BLaER1 (cell line): ENCODE data around the gene FANCG.

Source experiments
- H3K27ac ChIP-seq: shearing (Covaris generic); formaldehyde crosslinking; 2 replicates; pipeline ENCODE4 v1.8.1; 2022
- H3K27me3 ChIP-seq: shearing (Covaris generic); formaldehyde crosslinking; 2 replicates; pipeline ENCODE4 v1.8.1; 2022
- H3K36me3 ChIP-seq: shearing (Covaris generic); formaldehyde crosslinking; 2 replicates; pipeline ENCODE4 v1.8.1; 2022
- H3K4me1 ChIP-seq: shearing (Covaris generic); formaldehyde crosslinking; 2 replicates; pipeline ENCODE4 v1.8.1; 2022
- H3K4me2 ChIP-seq: shearing (Covaris generic); formaldehyde crosslinking; 2 replicates; pipeline ENCODE4 v1.8.1; 2022
- H3K4me3 ChIP-seq: shearing (Covaris generic); formaldehyde crosslinking; 2 replicates; pipeline ENCODE4 v1.8.1; 2022
- H3K9ac ChIP-seq: shearing (Covaris generic); formaldehyde crosslinking; 2 replicates; pipeline ENCODE4 v1.8.1; 2022
- H3K9me3 ChIP-seq: shearing (Covaris generic); formaldehyde crosslinking; 2 replicates; pipeline ENCODE4 v1.8.1; 2022
- H4K20me1 ChIP-seq: shearing (Covaris generic); formaldehyde crosslinking; 2 replicates; pipeline ENCODE4 v1.8.1; 2022
- Cebpa-rat ChIP-seq: shearing (Covaris generic); IDR thresholded peaks from 2 replicates; pipeline ENCODE4 v1.8.1; 2022

Gene FANCG

DNA sequence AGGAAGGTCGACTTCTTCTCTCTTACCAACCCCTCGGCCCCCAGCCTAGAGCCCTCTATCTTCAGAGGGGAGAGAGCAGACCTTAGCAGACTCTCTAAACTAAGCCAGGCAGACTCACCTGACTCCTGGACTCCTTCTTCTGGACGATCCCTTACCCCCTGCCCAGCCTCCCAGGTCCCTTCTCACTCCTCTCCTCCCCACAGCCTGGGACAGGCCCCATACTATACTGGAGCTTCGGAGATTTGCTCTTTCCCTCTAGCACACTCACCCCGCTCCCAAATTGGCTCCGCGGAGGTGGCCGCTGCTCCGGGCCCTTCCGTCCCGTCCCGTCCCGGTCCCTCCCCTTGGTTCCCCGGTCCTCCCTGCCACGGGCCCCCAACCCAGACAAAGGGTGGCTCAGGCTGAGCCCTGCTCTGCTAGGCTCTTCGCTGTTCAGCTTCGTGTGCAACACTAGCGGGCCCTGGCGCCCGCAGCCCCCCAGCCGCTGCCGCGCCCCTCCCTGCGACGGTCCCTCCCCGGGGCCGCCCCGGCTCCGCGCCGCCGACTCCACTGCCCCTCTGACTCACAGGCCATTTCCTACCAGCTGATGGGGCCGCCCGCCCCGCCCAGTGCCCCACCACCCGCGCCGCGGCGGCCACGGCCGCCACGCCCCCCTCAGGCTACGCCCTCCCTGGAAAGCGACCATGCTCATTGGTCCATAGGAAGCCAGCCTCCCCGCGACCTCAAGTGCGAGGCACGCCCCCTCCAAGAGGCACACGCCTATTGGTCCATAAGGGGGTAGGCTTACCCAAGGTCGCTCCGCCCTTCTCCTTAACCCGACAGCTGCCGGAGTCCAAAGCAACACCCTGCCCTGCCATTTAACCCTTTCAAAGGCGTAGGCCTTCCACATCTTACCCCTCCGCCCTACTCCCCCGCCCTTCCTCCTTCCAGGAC, 31.5 kb upstream of the FANCG start:
- Histone ChIP-seq H3K9me3 (no peaks in the 10 kb centered on the region), H3K4me2 (peak overlapping the region; percentile 98), H4K20me1 (peaks cover 49% of the 10 kb centered on the region), H3K36me3 (peaks cover 25% of the 10 kb centered on the region), H3K9ac (peak overlapping the region; percentile 80), H3K27me3 (no peaks in the 10 kb centered on the region), H3K4me3 (peak overlapping the region; percentile 74), H3K4me1 (peaks cover 47% of the 10 kb centered on the region), H3K27ac (peak overlapping the region; percentile 70)
- no peak for TF ChIP-seq Cebpa-rat

DNA sequence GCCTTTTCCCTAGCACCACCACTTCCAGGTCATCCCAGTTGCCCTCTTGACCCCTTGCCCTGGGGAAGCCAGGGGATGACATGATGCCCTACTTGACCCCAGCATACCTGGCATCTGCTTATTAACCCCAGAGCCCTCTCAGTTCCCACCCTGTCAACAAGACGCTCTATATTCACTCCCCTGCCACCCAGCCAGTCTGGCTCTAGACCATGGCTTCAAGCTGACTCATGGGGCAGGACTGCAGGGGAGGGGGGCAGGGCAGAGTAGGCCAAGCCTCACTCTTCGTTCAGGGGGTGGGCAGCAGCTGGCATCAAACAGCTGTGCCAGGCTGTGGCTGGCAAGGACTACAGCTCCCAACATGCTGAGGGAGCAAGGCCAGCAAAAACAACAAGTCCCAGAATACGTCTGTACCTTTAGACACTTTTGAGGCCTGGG, 30.6 kb upstream of the FANCG start:
- H3K27me3 ChIP-seq = no peaks in the 10 kb centered on the region
- H3K27ac ChIP-seq = no peak overlapping the region
- peaks cover 49% of the 10 kb centered on the region for H4K20me1 ChIP-seq
- peaks cover 47% of the 10 kb centered on the region for H3K4me1 ChIP-seq
- TF ChIP-seq Cebpa-rat = no peak
- peak overlapping the region; percentile 98 for H3K4me2 ChIP-seq
- H3K9ac ChIP-seq = peak overlapping the region; percentile 80
- no peaks in the 10 kb centered on the region for H3K9me3 ChIP-seq
- H3K36me3 ChIP-seq = peaks cover 34% of the 10 kb centered on the region
- H3K4me3 ChIP-seq = no peak overlapping the region

DNA sequence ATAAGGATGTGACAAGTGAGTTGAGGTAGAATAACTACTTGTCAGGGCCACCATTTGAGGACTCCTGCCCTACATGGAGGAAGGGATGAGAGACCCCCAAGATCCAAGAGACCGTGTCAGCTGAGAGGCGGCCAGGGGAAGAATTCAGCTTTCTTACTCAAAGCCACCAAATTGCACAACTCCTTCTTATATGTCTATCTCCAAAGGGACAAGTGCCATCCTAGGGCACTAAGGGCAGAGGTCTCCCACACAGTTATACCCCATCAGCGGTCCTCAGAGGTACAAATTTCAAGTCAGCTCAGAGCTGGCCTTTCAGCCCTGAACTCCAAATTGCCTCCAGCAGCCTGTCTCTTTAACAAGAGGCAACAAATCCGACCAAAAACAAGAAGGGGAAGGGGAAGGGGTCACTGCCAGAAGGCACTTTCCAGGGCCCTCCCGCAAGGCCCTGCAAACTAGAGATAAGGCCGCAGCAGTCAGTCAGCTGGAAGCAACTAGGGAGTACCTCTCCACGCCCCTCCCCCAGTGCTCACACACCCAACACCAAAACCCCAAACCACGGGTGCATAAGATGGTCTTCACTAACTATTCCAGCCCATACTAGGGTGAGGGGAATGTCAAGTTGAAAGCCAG, 29.3 kb upstream of the FANCG start:
- peaks cover 49% of the 10 kb centered on the region for H3K4me1 ChIP-seq
- no peaks in the 10 kb centered on the region for H3K9me3 ChIP-seq
- H3K27ac ChIP-seq = no peak overlapping the region
- H3K4me3 ChIP-seq = no peak overlapping the region
- H4K20me1 ChIP-seq = peaks cover 49% of the 10 kb centered on the region
- no peak for TF ChIP-seq Cebpa-rat
- H3K27me3 ChIP-seq = no peaks in the 10 kb centered on the region
- peak overlapping the region; percentile 80; the same call in 1 of the 2 replicates for H3K9ac ChIP-seq
- peak overlapping the region; percentile 98 for H3K4me2 ChIP-seq
- peaks cover 47% of the 10 kb centered on the region for H3K36me3 ChIP-seq

DNA sequence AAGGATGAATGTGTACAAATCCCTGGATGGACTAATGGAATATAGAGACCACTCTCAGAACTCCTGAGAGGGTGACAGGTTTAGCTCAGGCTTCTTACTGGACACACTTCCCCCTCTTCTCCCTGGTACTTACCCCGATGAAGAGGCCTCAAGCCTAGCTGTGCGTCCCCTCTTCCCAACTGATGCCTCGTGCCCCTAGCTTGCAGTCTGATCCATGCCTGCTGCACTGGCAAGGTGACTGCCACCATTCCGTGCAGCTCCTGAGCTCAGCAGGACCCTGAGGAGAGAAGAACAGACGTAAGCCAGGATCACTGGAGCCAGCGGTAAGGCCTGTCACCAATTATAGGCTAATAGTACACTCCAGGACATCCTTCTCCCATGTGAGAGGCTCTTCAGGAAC, 28.7 kb upstream of the FANCG start:
- Histone ChIP-seq H3K27me3 (no peaks in the 10 kb centered on the region), H3K9me3 (no peaks in the 10 kb centered on the region), H3K36me3 (peaks cover 47% of the 10 kb centered on the region), H3K4me2 (no peak overlapping the region), H3K27ac (no peak overlapping the region), H3K9ac (peak overlapping the region; percentile 22; the same call in 1 of the 2 replicates), H3K4me3 (no peak overlapping the region), H3K4me1 (peaks cover 50% of the 10 kb centered on the region), H4K20me1 (peaks cover 49% of the 10 kb centered on the region)
- no peak for TF ChIP-seq Cebpa-rat

DNA sequence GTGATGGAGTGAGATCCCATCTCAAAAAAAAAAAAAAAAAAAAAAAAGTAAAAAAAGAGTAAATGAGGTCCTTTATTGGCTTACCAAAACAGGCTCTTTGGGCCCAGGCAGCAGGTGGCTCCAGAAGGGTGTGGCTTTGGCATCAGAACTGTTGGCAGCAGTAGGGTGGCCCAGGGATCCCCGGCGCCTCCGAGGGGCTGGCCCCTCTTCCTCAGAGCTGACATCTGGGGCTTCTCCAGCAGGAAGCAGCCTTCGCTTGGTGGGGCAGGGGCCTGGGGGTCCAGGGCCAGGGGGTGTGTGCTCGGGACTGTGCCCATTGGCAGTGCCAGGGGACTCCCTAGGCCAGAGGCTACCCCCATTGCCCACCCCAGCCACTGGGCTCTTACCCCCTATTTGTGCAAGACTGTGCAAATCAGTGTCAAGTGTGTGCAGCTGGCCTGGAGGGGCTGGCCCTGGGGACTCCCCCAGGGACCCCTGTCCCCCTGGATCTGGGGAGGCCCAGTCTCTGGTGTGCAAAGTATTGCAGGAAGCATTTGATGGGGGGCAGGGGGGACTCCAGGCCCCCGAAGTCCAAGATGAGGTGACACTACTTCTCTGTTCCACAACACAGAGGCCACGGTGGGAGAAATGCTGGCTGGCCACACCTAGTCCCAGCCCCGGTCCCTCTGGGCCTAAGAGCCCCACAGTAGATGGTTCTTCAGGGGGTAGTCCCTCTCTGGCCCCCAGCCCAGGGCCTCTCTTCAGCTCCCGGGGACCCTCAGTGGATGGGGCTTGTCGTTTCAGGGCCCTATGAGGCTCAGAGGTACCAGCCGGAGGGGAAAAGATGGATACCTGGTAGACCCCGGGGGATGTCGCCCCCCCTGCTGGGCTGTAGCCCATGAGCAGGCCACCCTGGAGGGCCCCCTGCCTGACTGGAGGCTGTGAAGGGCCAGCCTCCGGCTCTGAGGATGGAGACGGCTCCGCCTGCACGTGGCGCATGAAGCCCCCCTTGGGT, 27.9 kb upstream of the FANCG start:
- no peak overlapping the region for H3K4me2 ChIP-seq
- H4K20me1 ChIP-seq = peaks cover 42% of the 10 kb centered on the region
- H3K36me3 ChIP-seq = peaks cover 47% of the 10 kb centered on the region
- H3K9ac ChIP-seq = peak overlapping the region; percentile 22; the same call in 1 of the 2 replicates
- H3K9me3 ChIP-seq = no peaks in the 10 kb centered on the region
- no peak for TF ChIP-seq Cebpa-rat
- peaks cover 45% of the 10 kb centered on the region for H3K4me1 ChIP-seq
- no peaks in the 10 kb centered on the region for H3K27me3 ChIP-seq
- H3K27ac ChIP-seq = no peak overlapping the region
- no peak overlapping the region for H3K4me3 ChIP-seq

DNA sequence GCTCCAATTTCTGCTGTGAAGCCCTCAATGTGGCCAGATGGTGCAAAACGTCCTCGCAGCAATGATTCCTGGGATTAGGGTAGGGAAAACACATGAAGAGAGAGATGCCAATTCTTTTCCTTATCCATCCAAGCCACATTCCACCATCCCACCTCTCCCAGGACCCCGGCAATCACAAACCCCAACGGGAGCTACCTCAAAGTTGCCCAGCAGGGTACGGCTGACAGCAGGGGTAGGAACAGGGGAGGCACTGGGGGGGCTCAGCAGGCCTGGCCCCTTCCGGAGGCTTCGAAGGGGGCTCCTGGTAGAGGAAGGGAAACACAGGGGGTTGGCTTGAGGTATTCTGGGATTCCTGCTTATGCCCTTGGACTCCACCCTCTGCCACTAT, 26.6 kb upstream of the FANCG start:
- H3K36me3 ChIP-seq = peaks cover 54% of the 10 kb centered on the region

DNA sequence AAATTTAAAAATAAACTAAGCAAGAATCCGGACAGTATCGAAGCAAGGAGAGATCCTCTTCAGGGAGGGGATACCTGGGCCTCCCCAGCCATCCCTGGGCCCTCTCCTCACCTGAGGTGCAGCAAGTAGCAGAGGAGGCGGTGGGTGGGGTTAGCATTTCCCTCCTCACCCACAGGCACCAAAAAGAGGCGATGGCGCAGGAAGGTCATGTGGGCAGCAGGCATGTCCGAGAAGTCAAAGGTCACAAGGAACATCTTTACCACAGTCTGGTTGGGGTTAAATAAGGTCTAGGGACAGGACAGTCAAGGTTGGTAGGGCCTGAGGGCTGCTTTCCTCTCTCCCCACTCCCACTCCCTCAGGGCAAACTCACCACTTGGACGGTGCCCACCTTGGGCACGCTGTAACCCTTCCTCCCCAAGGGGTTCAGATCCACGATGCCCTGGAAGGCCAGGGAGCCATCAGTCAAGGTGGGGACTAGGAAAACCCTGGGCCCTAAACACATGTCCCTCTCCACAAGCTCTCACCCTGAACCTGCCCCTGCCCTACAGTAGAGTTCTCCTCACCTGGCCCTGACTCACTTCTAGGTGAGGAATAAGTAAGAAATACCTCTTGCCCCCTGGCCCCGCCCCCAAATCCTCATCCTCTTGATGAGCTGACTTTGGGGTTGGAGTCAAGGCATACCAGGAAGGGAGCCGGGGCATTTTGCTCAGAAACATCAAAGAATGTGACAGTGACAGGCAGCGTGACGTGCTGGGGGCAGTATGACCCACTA, 26.0 kb upstream of the FANCG start:
- Histone ChIP-seq H3K9me3 (no peaks in the 10 kb centered on the region), H3K27ac (no peak overlapping the region), H3K4me3 (no peak overlapping the region), H3K36me3 (peaks cover 59% of the 10 kb centered on the region), H3K4me1 (peaks cover 49% of the 10 kb centered on the region), H4K20me1 (peaks cover 27% of the 10 kb centered on the region), H3K27me3 (no peaks in the 10 kb centered on the region), H3K4me2 (no peak overlapping the region), H3K9ac (no peak overlapping the region)
- TF ChIP-seq Cebpa-rat = no peak

More for the DNA sequence above, 26.6 kb upstream of the FANCG start:
- no peak overlapping the region for H3K4me2 ChIP-seq
- no peak overlapping the region for H3K27ac ChIP-seq
- H3K4me3 ChIP-seq = no peak overlapping the region
- peaks cover 33% of the 10 kb centered on the region for H4K20me1 ChIP-seq
- no peak for TF ChIP-seq Cebpa-rat
- peaks cover 48% of the 10 kb centered on the region for H3K4me1 ChIP-seq
- H3K27me3 ChIP-seq = no peaks in the 10 kb centered on the region
- H3K9me3 ChIP-seq = no peaks in the 10 kb centered on the region
- no peak overlapping the region for H3K9ac ChIP-seq

DNA sequence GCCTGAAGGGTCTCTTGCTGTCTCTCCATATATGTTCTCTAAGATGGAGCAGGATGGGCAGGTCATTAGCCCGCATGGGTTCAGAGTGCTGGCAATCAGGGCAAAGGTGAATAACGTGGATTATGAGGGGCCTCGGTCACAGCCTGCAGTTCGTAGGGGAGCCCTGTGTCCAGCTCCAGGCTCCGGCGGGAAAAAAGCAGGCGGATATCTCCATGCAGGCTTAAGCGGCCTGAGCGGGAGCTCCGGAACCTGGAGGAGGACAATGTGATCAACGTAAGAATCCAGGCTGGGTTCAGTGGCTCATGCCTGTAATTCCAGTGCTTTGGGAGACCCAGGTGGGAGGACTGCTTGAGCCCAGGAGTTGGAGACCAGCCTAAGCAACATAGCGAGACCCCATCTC, 25.4 kb upstream of the FANCG start:
- Histone ChIP-seq H4K20me1 (peaks cover 21% of the 10 kb centered on the region), H3K4me2 (no peak overlapping the region), H3K27me3 (no peaks in the 10 kb centered on the region), H3K9ac (no peak overlapping the region), H3K36me3 (peaks cover 66% of the 10 kb centered on the region), H3K4me3 (no peak overlapping the region), H3K9me3 (no peaks in the 10 kb centered on the region), H3K27ac (no peak overlapping the region), H3K4me1 (peaks cover 45% of the 10 kb centered on the region)
- TF ChIP-seq Cebpa-rat = no peak

DNA sequence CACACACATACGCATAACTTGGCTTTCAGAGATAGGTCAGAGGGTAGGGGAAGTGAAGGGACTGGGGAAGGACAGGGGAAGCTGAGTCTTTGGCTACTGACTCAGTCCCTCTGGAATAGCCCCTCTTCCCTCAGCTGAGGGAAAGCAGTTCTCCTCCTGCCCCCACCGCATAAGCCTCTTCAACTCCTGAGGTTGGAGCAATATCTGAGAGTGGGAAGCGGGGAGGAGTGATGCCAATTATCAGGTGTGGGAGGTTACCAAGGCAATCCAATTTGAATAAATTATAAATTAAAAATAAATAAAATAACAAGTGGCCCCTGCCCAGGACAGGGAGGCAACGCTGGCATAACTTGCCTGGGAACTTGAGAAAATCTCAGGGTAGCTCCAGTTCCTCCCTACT, 24.8 kb upstream of the FANCG start:
- TF ChIP-seq Cebpa-rat = no peak
- Histone ChIP-seq H3K4me2 (no peak overlapping the region), H3K4me1 (peaks cover 40% of the 10 kb centered on the region), H3K9ac (no peak overlapping the region), H4K20me1 (peaks cover 15% of the 10 kb centered on the region), H3K27ac (no peak overlapping the region), H3K27me3 (no peaks in the 10 kb centered on the region), H3K4me3 (no peak overlapping the region), H3K36me3 (peaks cover 71% of the 10 kb centered on the region), H3K9me3 (no peaks in the 10 kb centered on the region)
